Right kidney (tissue), 1 donor: Measurements from ENCODE around the gene NHSL2.
A peak's percentile ranks its signal among the peaks of the same experiment; 100 is the strongest.

ENCODE experiments used
- DNase-seq: peaks from one replicate; pipeline ENCODE4 v3.0.0-alpha.2; 2016

NHSL2 gene

DNA sequence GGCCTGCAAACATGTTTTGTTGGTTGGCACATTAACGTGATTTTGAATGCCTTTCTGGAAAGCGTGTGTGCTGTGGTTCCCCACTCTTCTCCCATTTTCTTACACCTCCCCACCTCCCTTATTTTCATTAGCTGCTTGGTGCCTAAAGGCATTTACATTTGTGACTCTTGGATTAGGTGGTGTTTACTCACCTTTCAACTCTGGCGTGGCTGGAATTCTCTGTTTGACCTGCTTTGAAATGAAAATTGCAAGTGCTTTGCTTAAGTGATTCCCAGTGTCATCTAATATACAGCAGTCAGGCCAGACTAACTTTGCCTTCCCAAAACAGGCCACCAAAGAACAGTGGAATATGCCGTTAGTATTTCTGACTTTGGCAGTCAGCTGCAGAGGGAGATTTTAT lies 80.5 kb downstream of the NHSL2 start:
- no peak for DNase-seq

GRCh38 chrX:71992711-71993110 lies 82.1 kb downstream of the NHSL2 start:
- DNase-seq, result no peak

DNA sequence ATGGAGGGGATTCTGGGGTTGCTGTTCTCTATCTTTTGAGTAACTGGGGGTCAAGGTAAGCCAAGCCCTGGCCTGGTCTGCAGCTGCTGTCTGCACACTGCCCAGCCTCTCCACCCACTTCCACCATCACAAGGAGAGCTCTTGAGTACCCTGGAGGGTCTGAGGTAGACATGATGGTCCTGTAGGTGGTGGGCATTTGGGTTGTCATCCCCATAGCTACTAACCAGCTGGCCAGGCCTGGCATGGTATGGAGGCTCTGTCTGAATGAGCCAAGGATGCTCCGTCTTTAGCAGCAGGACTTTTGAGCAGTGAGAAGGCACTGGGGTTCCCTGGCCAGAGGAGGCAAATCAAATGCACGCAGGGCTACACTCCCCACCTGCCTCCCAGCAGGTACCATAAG lies 82.7 kb downstream of the NHSL2 start:
- DNase-seq, result no peak

- no peak for DNase-seq
Measured at GRCh38 chrX:71994601-71995000, 84.0 kb downstream of the NHSL2 start.

DNA sequence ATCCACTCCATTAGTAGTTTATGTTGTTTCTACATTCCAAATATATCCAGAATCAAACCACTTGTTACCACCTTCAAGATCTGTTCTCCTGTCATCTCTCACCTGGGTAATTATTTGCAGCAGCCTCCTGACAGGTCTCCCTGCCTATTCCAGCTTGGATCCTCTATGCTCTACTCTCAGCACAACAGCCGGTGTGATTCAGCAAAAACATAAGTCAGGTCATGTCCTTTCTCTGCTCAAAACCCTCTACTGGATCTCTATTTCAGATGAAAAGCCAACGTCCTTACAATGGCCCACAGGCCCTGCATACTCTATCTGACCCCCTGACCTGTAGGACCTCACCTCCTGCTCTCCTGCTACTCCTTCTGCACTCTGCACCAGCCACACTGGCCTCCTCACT lies 84.5 kb downstream of the NHSL2 start:
- DNase-seq, result no peak

DNA sequence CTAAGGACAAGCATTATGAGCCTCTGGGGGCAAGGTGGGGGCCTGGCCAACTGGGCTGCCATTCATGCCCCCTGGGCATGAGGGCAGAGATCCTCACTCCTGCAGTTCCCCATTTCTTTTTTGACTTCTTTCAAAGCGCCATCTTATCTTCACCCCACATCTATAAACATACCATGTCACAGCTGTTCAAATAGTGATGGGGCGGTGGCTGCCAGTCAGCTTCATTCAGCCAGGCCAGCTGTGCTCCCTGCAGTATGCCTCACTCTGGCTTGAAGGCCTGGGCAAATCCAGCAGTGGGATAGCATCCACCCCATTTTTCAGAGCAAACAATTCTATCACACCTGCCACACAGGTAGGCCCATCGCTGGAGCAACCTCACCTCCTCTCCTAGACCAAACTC lies 85.5 kb downstream of the NHSL2 start:
- DNase-seq, result no peak

GRCh38 chrX:71996826-71997225 lies 86.2 kb downstream of the NHSL2 start:
- DNase-seq, result no peak

GRCh38 chrX:71997320-71997719 lies 86.7 kb downstream of the NHSL2 start:
- DNase-seq, result no peak

DNA sequence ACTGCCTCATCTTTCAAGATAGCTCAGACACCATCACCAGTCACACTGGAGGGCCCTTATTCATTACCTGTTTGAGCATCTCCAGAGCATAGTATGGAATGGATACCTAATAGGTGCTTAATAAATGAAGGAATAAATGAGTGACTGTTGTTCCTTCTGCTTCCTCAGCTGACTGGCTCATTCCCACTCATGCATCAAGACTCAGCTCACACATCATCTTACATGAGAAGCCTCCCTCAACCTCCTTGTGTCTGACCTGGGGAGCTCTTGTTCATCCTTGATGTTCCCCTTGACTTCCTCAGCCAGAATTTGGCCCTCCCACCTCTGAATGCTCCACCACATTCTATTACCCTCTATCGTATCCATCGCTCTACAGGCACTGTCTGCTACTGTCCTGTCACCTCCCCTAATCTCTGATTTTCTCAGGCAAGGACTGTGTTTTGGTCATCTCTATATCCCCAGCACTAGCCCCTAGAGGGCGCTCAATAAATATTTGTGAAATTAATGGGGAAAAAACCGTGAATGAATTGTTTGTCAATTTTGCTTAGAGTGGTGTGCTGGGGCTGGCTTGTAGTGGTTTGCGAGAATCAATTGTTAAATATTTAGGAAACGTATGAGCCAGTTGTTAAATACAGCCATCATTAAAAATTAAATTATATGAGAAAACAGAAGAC lies 88.3 kb downstream of the NHSL2 start:
- DNase-seq, result no peak

GRCh38 chrX:71999535-71999934 lies 88.9 kb downstream of the NHSL2 start:
- DNase-seq, result no peak

DNA sequence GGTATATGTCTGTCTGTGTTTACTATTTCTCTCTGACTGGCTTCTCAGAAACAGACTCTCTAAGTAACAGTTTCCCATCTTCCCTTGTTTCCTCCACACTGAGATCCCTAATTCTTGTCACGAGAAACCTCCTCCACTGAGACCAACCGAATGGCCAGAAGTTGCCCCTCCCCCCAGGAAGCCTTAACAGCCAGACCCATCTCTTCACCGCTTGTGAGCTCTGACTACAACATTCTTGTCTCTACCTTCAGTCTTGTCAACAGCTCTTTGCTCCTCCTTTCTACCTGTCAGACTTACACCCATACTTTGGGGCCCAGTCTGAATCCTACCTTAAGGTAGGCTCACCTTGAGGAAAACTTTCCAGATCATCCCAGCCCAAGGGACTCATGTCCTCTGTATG lies 90.8 kb downstream of the NHSL2 start:
- no peak for DNase-seq

DNA sequence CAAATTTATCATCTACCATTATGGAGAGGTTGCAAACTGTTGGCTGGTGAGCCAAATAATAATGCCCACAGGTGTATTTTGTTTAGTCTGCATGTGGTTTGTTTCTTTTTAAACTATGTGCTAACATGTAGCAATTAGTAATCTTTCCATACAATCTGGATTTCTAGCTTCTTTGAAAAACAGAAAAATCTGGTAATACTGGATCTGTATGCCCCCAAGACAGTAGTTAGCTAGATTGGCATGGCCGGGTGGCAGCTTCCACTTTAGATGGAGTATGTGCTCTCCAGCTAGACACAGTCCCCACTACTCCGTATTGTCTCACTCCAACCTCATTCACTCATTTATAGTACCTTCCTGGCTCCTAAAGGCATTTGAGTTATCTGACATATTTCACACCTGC lies 91.3 kb downstream of the NHSL2 start:
- no peak for DNase-seq

DNA sequence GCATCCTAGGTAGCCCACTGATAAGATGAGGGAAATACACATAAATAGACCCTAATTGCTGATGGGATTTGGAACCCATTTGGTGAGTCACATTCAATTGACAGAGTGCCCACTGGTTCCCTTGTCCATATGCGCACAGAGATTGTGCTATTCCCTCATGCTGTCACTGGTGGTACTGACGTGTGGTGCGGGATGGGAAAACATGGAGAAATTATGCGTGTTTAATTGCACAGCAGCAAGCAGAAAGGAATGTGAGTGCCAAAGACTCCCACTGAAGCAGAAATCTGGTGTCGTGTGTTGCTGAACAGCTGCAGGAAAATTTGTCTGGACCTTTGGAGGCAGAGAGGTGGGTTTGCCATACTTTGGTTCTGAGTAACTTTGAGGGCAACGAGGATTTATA lies 92.2 kb downstream of the NHSL2 start:
- no peak for DNase-seq

DNA sequence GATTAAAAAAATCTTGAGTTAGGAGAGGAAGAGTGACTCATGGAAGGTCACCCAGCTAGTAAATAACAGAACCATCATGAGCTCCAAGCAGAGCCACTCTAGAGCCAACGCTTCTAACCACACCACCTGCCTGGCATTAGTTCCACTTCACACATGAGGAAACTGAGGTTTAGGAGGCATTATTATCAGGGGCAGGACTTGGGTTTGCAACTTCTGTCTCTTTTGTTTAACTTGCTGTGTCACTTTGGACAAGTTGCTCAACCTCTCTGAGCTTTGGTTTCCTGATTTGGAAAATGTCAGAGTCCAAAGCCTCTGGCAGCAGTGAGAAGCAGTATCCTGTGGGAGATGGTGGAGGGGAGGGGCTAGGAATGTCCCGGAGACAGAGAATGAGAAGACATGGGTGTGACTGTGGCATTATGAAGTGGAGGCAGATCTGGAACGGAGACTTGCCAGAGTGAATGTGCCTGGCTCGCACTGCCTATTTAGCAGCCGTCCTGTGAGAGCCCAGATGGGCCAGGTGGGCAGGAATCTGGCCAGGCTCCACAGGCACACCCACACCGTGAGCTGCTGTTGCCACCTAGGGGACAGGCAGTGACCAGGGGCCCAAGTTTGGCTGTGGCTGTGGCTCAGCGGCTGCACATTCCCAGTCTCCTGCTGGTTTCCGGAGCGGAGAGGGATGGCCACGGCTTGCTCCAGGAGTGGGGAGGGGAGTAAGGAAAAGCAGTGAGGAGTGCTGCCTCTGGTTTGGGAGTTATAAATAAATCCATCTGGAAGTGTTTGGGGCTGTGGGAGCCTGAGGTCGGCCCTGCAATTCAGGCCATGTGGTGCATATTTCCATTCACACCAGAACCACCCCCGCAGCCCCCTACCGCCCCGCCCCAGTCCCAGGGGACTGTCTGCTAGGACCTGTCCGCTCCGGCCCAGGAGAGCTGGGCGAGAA lies 93.4 kb downstream of the NHSL2 start:
- peak; percentile 43 for DNase-seq

DNA sequence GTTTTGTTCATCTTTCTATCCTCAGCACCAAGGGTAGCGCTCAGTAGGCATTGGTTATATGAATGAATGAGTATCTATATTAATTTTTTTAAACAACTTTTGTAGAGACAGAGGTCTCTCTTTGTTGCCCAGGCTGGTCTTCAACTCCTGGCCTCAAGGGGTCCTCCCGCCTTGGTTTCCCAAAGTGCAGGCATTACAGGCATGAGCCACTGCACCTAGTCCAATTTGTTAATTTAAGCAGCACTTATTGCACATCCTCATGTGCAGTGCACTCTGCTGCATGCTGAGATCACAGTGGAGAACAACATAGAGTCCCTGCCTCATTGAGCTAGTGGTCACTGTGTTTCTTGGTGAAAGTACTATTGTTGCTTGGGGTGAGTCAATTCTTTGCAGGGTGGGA lies 94.4 kb downstream of the NHSL2 start:
- no peak for DNase-seq

GRCh38 chrX:72006461-72006860 lies 95.8 kb downstream of the NHSL2 start:
- DNase-seq, result no peak

- DNase-seq, result no peak
Measured at GRCh38 chrX:72009731-72010130, 99.1 kb downstream of the NHSL2 start.

- no peak for DNase-seq
Measured at GRCh38 chrX:72011734-72012133, 101.1 kb downstream of the NHSL2 start.

- no peak for DNase-seq
Measured at GRCh38 chrX:72015383-72015782, 104.7 kb downstream of the NHSL2 start.

DNA sequence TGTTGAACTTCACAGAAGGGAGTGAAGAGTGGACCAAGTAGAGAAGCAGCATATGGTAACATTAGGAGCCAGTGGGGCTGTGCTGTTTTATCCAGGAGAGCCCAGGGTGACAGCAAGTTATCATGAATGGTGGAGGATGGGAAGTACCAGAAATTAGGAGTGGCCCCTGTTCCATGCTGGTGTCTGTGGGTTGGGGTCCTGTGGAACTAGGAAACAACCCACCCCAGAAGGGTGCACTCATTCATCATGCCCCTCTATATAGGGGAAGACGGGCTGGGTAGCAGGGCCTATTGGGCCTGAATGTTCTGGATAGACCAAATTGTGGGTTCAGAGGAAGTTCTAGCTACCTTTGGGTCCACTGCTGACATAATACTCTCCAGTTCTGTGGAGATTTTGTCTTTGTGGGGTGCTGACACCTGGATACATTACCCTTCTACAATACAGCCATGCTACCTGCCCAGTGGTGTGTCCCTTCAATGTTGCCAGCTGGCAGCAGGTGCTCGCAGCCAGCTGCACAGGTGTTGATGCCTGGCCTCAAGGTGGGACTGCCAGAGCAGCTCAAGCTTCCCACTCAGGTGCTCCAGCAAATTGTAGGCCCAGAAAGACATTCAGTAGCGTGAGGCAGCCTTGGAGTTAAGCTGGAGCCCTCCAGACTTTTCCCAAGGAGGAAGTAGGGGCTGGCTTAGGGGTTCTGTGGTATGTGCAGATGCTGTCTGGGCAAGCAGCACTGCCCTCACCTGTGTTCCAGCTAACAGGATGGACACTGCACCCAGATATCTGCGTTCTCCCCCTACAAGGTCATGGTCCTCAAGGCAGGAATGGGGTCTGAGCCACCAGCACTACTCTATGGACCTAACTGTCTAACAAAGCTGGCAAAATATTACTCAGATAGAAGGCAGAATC lies 106.5 kb downstream of the NHSL2 start:
- no peak for DNase-seq

DNA sequence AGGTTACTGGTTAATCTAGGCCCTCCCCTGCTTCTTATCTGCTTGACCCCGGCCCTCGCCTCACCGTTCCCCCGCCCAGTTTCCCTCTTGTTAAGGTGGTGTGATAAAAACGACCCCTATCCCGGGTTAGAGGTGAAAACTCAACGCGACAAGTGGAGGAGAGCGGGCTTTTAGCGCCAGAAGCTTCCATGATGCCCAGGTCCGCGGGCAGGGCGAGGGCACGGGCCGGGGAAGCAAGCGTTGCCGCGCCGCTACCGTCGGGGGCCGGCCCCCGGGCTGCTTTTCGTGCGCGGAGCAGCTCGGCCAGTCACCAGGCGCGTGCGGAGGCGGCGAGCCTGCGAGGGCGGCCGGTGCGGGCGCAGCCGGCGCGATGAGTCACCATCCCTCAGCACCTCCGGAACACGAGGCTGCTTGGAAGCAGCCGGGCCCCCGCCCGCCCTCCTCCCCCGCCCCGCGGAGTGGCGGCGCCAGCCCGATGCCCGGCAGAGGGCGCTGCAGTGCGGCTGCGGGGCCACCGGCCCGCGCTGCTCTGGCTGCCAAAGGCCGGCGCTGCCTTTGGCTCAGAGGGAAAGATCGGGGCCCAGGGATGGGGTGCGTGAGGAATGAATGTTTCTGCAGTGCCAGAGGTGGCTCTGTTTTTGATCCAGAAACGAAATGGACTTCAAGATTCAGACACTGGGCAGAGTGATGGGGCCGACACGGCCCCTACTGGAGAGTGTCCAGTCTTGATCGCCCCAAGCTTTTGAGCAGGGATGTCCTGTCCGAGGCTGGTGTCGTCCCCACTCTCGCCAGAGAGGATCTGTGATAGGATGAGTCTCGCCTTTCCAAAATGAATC lies 107.8 kb downstream of the NHSL2 start:
- DNase-seq, result peak; percentile 71

DNA sequence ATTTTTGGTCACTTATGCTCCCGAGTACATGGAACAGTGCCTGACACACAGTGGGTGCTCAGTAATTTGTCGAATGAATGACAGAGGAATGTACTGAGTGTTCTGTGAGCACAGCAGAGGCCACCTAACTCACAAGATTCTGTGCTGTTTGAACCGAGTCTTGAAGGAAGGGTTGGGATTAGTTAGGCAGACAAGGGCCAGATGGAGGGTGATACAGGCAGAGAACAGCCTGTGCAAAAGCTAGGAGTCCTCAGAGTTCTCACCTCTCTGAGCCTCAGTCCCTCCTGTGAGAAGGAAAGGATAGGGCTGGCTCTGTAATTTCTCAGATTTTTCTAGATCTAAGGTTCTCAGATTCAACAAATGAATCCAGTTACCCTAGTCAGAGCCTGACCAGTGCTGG lies 108.8 kb downstream of the NHSL2 start:
- DNase-seq, result no peak
